Panc1 (cell line): ENCODE data around the gene PHF14. TPM values are rescaled to one million over a fixed set of nuclear protein-coding genes. Genes with fewer than 3 reads are reported as not detected.

Experiments used
- ATAC-seq: fragments of 200-7000 bp; cut with Tn5 transposase; 2 replicates; pipeline ENCODE4 v1.9.1; 2020; ENCODE audit warnings: mild to moderate bottlenecking, moderate library complexity
- BruUV-seq: library from RNA; stranded (reverse); fragments of 400-500 nt; replicated peaks from 2 replicates; lab custom pipeline; 2021; lab: Mats Ljungman, UMichigan
- CTCF ChIA-PET: fragments of 300-600 bp; sonication (Branson Sonifier 250); formaldehyde crosslinking; loops from one replicate; lab custom pipeline; 2022; ENCODE audit warnings: antibody characterized with exemption; lab: Charles Lee
- POLR2A ChIA-PET: fragments of 300-600 bp; sonication (Branson Sonifier 250); formaldehyde crosslinking; loops from one replicate; lab custom pipeline; 2022; ENCODE audit warnings: antibody characterized with exemption; lab: Charles Lee
- DNase-seq: peaks from one replicate; pipeline ENCODE4 v3.0.0-alpha.2; 2010; ENCODE audit warnings: low read depth, low spot score
- H3K27ac ChIP-seq: 2 replicates; pipeline ENCODE4 v1.5.1; 2011; ENCODE audit warnings: mild to moderate bottlenecking, low read length, inconsistent platforms
- H3K27me3 ChIP-seq: fragments of 200-500 bp; sonication (Bioruptor generic); 2 replicates; pipeline ENCODE4 v1.6.0; 2014; ENCODE audit warnings: low read length, inconsistent platforms; ENCODE audit not compliant: control insufficient read depth, insufficient read depth
- H3K36me3 ChIP-seq: fragments of 200-500 bp; sonication (Bioruptor generic); 2 replicates; pipeline ENCODE4 v1.5.1; 2014; ENCODE audit warnings: inconsistent platforms, mild to moderate bottlenecking, low read length, moderate library complexity; ENCODE audit not compliant: control insufficient read depth, insufficient read depth
- H3K4me1 ChIP-seq: 2 replicates; pipeline ENCODE4 v1.5.1; 2011; ENCODE audit warnings: inconsistent platforms, mild to moderate bottlenecking, low read length, moderate library complexity; ENCODE audit not compliant: control insufficient read depth, insufficient read depth
- H3K4me3 ChIP-seq, 2 experiments: 2 replicates each; pipeline ENCODE4 v1.5.1; 2011 to 2012; ENCODE audit warnings: low read depth in 2 of 2, low read length in 2 of 2, mild to moderate bottlenecking in 2 of 2, inconsistent platforms in 1 of 2, moderate library complexity in 1 of 2
- H3K9me3 ChIP-seq: fragments of 200-500 bp; sonication (Bioruptor generic); 2 replicates; pipeline ENCODE4 v1.5.1; 2014; ENCODE audit warnings: low read depth, mild to moderate bottlenecking, inconsistent platforms, low read length, moderate library complexity; ENCODE audit not compliant: control insufficient read depth, insufficient read depth
- POLR2AphosphoS5 ChIP-seq: IDR thresholded peaks from 2 replicates; pipeline ENCODE4 v1.6.1; 2012; ENCODE audit warnings: mild to moderate bottlenecking, low read depth, low read length, moderate library complexity
- SIN3A ChIP-seq: IDR thresholded peaks from 2 replicates; pipeline ENCODE4 v1.6.1; 2012; ENCODE audit warnings: low read depth, mild to moderate bottlenecking, low read length, moderate library complexity, borderline replicate concordance; ENCODE audit not compliant: insufficient read depth
- TCF7L2 ChIP-seq: IDR thresholded peaks from 2 replicates; pipeline ENCODE4 v1.6.1; 2011; ENCODE audit warnings: mild to moderate bottlenecking, low read depth, low read length, inconsistent platforms
- in situ Hi-C: cut with HindIII; loops from 2 replicates; pipeline ENCODE4 v1.10.0; 2016; ENCODE audit warnings: low sequenced_read_pairs, low pct_unique_long_range_greater_than_20kb
- intact Hi-C: fragments of 100-400 bp; cut with micrococcal nuclease; formaldehyde crosslinking; loops from one replicate; pipeline ENCODE4 v1.10.0; 2022; ENCODE audit not compliant: unreplicated experiment
- total RNA-seq: library from RNA; stranded (reverse); gene quantifications from one replicate; pipeline ENCODE4 v1.2.1, GENCODE V29; 2021; ENCODE audit not compliant: unreplicated experiment
- TF ChIP-seq, protein P1 (sequence below), 2 experiments: IDR thresholded peaks; 2 replicates each; pipeline ENCODE4 v1.6.1; 2011 to 2012; ENCODE audit warnings: low read depth in 2 of 2, control low read depth in 1 of 2, low read length in 1 of 2, mild to moderate bottlenecking in 1 of 2, moderate library complexity in 1 of 2; ENCODE audit not compliant: insufficient read depth in 1 of 2
- TF ChIP-seq, protein P2 (sequence below): fragments of 450-650 bp; IDR thresholded peaks from 2 replicates; pipeline ENCODE4 v1.5.1; 2017; ENCODE audit warnings: mild to moderate bottlenecking

Gene PHF14
- total RNA-seq, 1 experiment from 2014 or later = 85.6 TPM

DNA sequence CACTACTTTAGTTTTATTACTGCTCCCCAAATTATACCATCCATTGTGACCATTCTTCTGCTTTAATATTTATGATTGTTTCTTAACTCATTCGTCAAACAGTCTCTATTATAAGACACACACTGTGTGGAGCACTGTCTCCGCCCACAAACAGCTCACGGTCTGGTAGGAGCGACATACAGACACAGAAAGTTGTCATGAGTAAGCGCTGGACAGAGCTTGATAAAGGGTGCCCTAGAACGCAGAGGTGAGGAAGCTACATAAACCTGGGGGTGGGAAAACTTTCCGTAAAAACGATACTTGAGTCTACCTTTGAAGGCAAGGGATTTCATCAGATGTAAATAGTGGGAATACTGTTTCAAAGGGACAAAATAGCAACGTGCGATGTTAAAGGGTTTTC lies 207.9 kb downstream of the PHF14 start:
- peak overlapping the region in 1 of 2 experiments; percentile 9; a peak in 1 of 4 replicates for H3K4me3 ChIP-seq
- no peak overlapping the region for H3K27ac ChIP-seq
- H3K27me3 ChIP-seq = no peaks in the 10 kb centered on the region; the same call in 1 of the 2 replicates
- H3K36me3 ChIP-seq = no peaks in the 10 kb centered on the region
- CTCF ChIA-PET = no interaction called here
- ATAC-seq (0 out of 2 replicates have a peak, but pooled peaks have one; percentile 74), DNase-seq (no peak)
- no peaks in the 10 kb centered on the region for H3K4me1 ChIP-seq
- POLR2A ChIA-PET = no interaction called here
- no TSS peak for BruUV-seq
- no peak for TF ChIP-seq SIN3A
- TF ChIP-seq TCF7L2 = no peak
- TF ChIP-seq, protein P1, sequence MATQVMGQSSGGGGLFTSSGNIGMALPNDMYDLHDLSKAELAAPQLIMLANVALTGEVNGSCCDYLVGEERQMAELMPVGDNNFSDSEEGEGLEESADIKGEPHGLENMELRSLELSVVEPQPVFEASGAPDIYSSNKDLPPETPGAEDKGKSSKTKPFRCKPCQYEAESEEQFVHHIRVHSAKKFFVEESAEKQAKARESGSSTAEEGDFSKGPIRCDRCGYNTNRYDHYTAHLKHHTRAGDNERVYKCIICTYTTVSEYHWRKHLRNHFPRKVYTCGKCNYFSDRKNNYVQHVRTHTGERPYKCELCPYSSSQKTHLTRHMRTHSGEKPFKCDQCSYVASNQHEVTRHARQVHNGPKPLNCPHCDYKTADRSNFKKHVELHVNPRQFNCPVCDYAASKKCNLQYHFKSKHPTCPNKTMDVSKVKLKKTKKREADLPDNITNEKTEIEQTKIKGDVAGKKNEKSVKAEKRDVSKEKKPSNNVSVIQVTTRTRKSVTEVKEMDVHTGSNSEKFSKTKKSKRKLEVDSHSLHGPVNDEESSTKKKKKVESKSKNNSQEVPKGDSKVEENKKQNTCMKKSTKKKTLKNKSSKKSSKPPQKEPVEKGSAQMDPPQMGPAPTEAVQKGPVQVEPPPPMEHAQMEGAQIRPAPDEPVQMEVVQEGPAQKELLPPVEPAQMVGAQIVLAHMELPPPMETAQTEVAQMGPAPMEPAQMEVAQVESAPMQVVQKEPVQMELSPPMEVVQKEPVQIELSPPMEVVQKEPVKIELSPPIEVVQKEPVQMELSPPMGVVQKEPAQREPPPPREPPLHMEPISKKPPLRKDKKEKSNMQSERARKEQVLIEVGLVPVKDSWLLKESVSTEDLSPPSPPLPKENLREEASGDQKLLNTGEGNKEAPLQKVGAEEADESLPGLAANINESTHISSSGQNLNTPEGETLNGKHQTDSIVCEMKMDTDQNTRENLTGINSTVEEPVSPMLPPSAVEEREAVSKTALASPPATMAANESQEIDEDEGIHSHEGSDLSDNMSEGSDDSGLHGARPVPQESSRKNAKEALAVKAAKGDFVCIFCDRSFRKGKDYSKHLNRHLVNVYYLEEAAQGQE (IDR thresholded peaks at IDR 0.05; ENCODE audit: insufficient read depth in 1 of 2, low read depth in 2 of 2, low read length in 1 of 2) = 0 out of 4 replicates have a peak, but pooled peaks of 1 of the 2 experiments have one; percentile 13
- TF ChIP-seq, protein P2, sequence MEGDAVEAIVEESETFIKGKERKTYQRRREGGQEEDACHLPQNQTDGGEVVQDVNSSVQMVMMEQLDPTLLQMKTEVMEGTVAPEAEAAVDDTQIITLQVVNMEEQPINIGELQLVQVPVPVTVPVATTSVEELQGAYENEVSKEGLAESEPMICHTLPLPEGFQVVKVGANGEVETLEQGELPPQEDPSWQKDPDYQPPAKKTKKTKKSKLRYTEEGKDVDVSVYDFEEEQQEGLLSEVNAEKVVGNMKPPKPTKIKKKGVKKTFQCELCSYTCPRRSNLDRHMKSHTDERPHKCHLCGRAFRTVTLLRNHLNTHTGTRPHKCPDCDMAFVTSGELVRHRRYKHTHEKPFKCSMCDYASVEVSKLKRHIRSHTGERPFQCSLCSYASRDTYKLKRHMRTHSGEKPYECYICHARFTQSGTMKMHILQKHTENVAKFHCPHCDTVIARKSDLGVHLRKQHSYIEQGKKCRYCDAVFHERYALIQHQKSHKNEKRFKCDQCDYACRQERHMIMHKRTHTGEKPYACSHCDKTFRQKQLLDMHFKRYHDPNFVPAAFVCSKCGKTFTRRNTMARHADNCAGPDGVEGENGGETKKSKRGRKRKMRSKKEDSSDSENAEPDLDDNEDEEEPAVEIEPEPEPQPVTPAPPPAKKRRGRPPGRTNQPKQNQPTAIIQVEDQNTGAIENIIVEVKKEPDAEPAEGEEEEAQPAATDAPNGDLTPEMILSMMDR = no peak
- H3K9me3 ChIP-seq = no peaks in the 10 kb centered on the region
- in situ Hi-C loops (no loop called here), intact Hi-C loops (no loop called here)

DNA sequence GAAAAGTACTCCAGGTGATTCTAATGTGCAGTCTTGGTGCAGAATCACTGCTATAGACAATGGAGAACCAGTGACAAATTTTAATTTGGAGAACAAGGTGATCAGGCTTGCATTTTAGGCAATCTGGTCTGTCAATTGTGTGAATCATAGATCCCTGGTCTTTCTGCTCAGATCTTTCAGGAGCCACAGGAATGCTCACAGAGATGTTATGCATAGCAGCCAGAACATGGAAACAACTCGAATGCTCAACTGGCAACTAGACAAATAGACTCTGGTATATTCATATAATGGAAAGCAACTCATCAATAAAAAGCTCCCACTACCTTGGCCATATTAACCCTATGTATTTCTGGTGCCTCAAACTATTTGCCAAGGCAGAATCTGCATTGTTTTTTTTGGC lies 209.1 kb downstream of the PHF14 start:
- BruUV-seq = no TSS peak
- H3K4me3 ChIP-seq = no peak overlapping the region
- intact Hi-C loops = no loop called here
- ATAC-seq = no peak
- no peak overlapping the region for H3K27ac ChIP-seq
- no peaks in the 10 kb centered on the region for H3K36me3 ChIP-seq
- DNase-seq = no peak
- in situ Hi-C loops = no loop called here
- ChIA-PET CTCF (no interaction called here), POLR2A (no interaction called here)
- H3K4me1 ChIP-seq = no peaks in the 10 kb centered on the region
- no peaks in the 10 kb centered on the region for H3K9me3 ChIP-seq
- no peaks in the 10 kb centered on the region for H3K27me3 ChIP-seq
- TF ChIP-seq, protein P1 (IDR thresholded peaks at IDR 0.05; ENCODE audit: insufficient read depth in 1 of 2, low read depth in 2 of 2, low read length in 1 of 2) = no peak
- TF ChIP-seq, protein P2 = no peak
- TF ChIP-seq TCF7L2 = no peak
- no peak for TF ChIP-seq SIN3A
- TF ChIP-seq POLR2AphosphoS5 = no peak
